ENCODE results near the gene SMTN. TPM values are rescaled to one million over a fixed set of nuclear protein-coding genes. Genes with fewer than 3 reads are reported as not detected.
A peak's percentile ranks its signal among the peaks of the same experiment; 100 is the strongest.

SMTN gene
- total RNA-seq, 4 donors from 2014 or later = 173 to 294 (median 253) TPM

- no peak for DNase-seq (ENCODE audit: low spot score in 2 of 2)
- Histone ChIP-seq H3K9me3 (no peaks in the 10 kb centered on the region), H3K4me1 (peaks cover 0 to 55% (median 46%) of the 10 kb centered on the region in 4 donors), H3K27me3 (no peaks in the 10 kb centered on the region), H3K4me3 (peak overlapping the region; percentile 62 to 80 (median 69)), H3K27ac (peak overlapping the region; percentile 89 to 99 (median 98)), H3K36me3 (no peaks in the 10 kb centered on the region)
- TF ChIP-seq POLR2A (IDR thresholded peaks at IDR 0.05) = no peak
- WGBS, 2 donors = 16 to 22% methylated on average over 6 of the region's 6 CpGs
Measured at GRCh38 chr22:31081963-31082605, 966 bp downstream of the SMTN start.

DNA sequence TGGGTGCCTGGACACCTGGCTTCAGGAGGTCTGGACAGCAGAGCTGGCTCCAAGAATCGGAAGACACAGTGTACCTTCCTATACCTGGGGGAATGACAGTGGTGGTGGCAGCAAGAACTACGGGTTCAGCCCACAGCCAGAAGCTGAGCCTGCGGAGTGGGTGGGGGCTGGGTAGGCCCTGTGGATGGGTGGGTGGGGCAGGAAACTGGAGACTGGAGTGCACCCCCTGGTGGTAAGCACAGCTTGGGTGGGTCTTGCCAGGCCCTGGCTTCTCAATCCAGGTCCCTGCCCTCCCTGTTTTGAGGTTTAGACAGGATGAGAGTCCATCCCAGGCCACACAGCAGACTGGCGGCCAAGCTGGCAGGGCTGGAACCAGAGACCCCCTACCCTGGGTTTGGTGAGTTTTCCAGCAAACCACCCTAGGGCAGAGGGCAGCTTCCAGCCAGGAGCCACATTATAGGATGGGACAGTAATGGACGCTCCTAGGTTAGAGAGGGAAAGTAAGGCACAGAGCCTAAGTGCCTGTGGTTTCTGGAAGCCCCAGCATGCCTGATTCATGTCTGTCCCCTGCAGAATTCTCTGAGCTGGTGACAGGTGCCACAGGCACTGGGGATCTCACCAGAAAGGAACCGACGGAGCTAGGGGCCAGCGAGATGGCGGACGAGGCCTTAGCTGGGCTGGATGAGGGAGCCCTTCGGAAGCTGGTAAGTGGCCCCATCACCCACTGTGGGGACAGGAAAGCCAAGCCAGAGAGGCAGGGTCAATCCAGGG is 1.7 kb downstream of the SMTN start:
- peak in 1 of 2 donors; percentile 61 for DNase-seq (ENCODE audit: low spot score in 2 of 2)
- no peak for TF ChIP-seq POLR2A (IDR thresholded peaks at IDR 0.05)
- TF ChIP-seq, protein P1, sequence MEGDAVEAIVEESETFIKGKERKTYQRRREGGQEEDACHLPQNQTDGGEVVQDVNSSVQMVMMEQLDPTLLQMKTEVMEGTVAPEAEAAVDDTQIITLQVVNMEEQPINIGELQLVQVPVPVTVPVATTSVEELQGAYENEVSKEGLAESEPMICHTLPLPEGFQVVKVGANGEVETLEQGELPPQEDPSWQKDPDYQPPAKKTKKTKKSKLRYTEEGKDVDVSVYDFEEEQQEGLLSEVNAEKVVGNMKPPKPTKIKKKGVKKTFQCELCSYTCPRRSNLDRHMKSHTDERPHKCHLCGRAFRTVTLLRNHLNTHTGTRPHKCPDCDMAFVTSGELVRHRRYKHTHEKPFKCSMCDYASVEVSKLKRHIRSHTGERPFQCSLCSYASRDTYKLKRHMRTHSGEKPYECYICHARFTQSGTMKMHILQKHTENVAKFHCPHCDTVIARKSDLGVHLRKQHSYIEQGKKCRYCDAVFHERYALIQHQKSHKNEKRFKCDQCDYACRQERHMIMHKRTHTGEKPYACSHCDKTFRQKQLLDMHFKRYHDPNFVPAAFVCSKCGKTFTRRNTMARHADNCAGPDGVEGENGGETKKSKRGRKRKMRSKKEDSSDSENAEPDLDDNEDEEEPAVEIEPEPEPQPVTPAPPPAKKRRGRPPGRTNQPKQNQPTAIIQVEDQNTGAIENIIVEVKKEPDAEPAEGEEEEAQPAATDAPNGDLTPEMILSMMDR (IDR thresholded peaks at IDR 0.05) = peak; percentile 61 to 83 (median 77)
- peak in 1 of 2 donors; percentile 49 for TF ChIP-seq EP300 (IDR thresholded peaks at IDR 0.05)
- Histone ChIP-seq H3K36me3 (peaks cover 0 to 2% (median 0%) of the 10 kb centered on the region in 3 donors), H3K4me1 (peaks cover 0 to 62% (median 52%) of the 10 kb centered on the region in 4 donors), H3K4me3 (peak overlapping the region; percentile 62 to 80 (median 69)), H3K27ac (peak overlapping the region; percentile 89 to 99 (median 98)), H3K27me3 (no peaks in the 10 kb centered on the region), H3K9me3 (no peaks in the 10 kb centered on the region)
- 49 to 59% methylated on average over 10 to 11 of the region's 11 CpGs for WGBS, 2 donors

GRCh38 chr22:31083377-31083768 is 2.3 kb downstream of the SMTN start:
- TF ChIP-seq POLR2A (IDR thresholded peaks at IDR 0.05) = no peak
- TF ChIP-seq EP300 (IDR thresholded peaks at IDR 0.05) = no peak
- TF ChIP-seq, protein P1 (IDR thresholded peaks at IDR 0.05) = no peak
- Histone ChIP-seq H3K27me3 (no peaks in the 10 kb centered on the region), H3K27ac (peak overlapping the region; percentile 89 to 99 (median 98)), H3K9me3 (no peaks in the 10 kb centered on the region), H3K4me3 (peak overlapping the region; percentile 66 to 80 (median 69)), H3K36me3 (peaks cover 0 to 8% (median 0%) of the 10 kb centered on the region in 3 donors), H3K4me1 (peaks cover 0 to 67% (median 55%) of the 10 kb centered on the region in 4 donors)
- WGBS, 2 donors = 34 to 43% methylated on average over 3 of the region's 3 CpGs
- no peak for DNase-seq (ENCODE audit: low spot score in 2 of 2)

DNA sequence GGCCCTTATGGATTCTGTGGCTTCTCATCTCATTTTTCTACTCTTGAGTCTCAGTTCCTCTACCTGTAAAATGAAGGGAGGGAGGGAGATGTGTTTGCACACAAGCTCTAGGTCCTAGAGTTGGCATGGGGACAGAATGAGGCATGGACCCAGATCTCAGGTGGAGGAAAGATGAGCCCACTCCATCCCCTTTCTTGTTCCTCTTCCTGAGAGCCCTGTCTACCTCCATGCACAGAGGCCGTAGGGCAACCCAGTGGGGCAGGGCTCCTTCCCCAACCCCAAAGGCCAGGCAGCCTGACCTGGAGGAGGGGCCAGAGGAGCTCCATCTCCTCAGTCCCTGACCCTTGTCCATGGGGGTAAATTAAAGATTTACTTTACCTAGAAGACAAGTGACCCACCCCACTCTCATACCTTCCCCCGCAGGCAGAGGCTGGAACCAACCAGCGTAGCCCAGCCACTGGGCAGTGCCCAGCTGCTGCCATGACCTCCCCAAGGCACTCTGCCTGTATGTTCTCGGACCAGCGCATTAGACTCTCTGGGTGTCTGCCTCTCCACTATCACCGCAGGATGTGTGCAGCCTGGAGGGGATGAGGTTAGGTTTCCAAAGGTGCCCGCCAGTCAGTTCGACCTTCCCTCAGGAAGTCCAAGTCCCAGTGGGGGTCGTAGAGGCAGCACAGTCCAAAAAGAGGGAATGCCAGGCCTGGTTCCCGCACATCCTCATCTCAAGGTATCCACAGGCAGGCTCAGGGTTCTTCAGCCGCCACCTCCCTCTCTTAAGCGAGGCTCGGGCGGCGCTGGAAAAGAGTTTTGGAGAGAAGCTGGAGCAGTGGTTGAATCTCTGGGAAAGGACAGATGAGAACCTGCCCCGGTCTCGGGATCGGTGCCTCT is 3.0 kb downstream of the SMTN start:
- H3K4me1 ChIP-seq = peaks cover 0 to 75% (median 61%) of the 10 kb centered on the region in 4 donors
- peak overlapping the region; percentile 89 to 99 (median 98) for H3K27ac ChIP-seq
- no peaks in the 10 kb centered on the region for H3K27me3 ChIP-seq
- H3K36me3 ChIP-seq = peaks cover 0 to 16% (median 0%) of the 10 kb centered on the region in 3 donors
- H3K9me3 ChIP-seq = no peaks in the 10 kb centered on the region
- DNase-seq (ENCODE audit: low spot score in 2 of 2) = no peak
- peak overlapping the region; percentile 61 to 80 (median 66) for H3K4me3 ChIP-seq
- TF ChIP-seq EP300 (IDR thresholded peaks at IDR 0.05) = no peak
- TF ChIP-seq, protein P1 (IDR thresholded peaks at IDR 0.05) = no peak
- TF ChIP-seq POLR2A (IDR thresholded peaks at IDR 0.05) = no peak
- 11 to 12% methylated on average over 17 to 18 of the region's 18 CpGs for WGBS, 2 donors

- 0 to 3% methylated on average over 20 to 60 of the region's 69 CpGs for WGBS, 2 donors
Measured at GRCh38 chr22:31084811-31085492, 3.8 kb downstream of the SMTN start.

More at GRCh38 chr22:31084811-31085492, 3.8 kb downstream of the SMTN start:
- H3K27me3 ChIP-seq = no peaks in the 10 kb centered on the region
- no peaks in the 10 kb centered on the region for H3K9me3 ChIP-seq
- peak overlapping the region; percentile 45 to 66 (median 64) for H3K4me3 ChIP-seq
- DNase-seq (ENCODE audit: low spot score in 2 of 2) = peak; percentile 84
- TF ChIP-seq EP300 (IDR thresholded peaks at IDR 0.05) (peak in 1 of 2 donors; percentile 87), POLR2A (IDR thresholded peaks at IDR 0.05) (peak; percentile 64 to 91)
- TF ChIP-seq, protein P1 (IDR thresholded peaks at IDR 0.05) = peak; percentile 88 to 97 (median 94)
- peaks cover 0 to 24% (median 0%) of the 10 kb centered on the region in 3 donors for H3K36me3 ChIP-seq
- H3K27ac ChIP-seq = peak overlapping the region; percentile 89 to 99 (median 98)
- peaks cover 0 to 83% (median 66%) of the 10 kb centered on the region in 4 donors for H3K4me1 ChIP-seq

All from tibial nerve (tissue), 4 donors.